ENCODE data around the gene ADAMTS4.

The ADAMTS4 gene

DNA sequence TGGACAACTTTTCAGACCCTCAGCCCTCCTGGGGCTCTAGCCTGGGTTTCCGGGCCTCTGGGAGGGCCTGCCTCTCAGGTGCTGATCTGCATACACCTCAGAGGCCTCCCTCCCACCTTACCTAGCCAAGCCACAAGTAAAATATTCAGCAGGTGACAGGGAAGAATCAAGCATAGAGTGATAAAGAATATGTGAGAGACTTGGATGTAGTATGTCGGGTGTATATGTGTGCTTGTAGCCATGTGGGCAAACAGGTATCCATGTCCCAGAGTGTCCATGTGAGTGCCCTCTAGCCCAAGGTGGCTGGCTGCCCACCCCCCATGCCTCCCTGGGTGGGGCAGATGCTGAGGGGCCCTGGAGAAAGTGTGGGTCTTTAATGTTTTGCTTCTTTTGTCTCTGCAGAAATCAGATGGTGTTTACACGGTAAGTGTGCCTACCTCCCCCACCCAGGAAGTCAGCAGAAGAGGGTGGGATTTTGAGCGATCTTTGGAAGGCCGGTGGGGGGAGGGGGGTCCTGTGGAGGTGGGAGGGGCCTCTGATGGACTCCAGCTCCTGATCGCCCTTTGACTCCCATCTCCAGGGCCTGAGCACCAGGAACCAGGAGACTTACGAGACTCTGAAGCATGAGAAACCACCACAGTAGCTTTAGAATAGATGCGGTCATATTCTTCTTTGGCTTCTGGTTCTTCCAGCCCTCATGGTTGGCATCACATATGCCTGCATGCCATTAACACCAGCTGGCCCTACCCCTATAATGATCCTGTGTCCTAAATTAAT, 19.6 kb upstream of the ADAMTS4 start:
- no peak for DNase-seq

- no peak for DNase-seq
These were observed 19.0 kb upstream of the ADAMTS4 start for GRCh38 chr1:161217831-161218230.

GRCh38 chr1:161216945-161217712, 18.3 kb upstream of the ADAMTS4 start:
- DNase-seq: no peak

GRCh38 chr1:161215076-161215475, 16.2 kb upstream of the ADAMTS4 start, which contains the start of gene FCER1G:
Gene FCER1G, plus strand, starts transcription at chr1:161215295. Its CDS starts 27 bp downstream, at chr1:161215322.
- DNase-seq: no peak

- no peak for DNase-seq
These were observed 15.5 kb upstream of the ADAMTS4 start for GRCh38 chr1:161214369-161214768.

DNA sequence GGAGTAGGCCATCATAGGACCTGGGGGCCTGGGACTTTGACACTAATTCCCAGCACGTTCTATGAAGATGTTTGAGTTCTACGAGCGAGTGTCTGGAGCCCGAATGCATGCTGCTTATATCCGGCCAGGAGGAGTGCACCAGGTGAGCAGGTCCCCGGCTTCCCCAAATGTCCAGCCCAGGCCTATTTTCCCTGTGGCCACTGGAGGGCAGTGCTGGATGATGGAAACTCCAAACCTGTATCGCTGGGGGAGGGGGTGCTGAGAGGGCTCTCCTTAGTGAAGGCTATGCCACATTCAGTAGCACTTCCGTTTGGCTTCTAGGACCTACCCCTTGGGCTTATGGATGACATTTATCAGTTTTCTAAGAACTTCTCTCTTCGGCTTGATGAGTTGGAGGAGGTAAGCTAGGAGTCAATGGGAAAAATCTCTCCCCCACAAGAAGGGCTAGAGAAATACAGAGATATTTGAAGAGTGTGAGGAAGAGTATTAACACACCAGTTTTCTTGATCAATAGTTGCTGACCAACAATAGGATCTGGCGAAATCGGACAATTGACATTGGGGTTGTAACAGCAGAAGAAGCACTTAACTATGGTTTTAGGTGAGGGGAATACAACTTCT, 11.0 kb upstream of the ADAMTS4 start:
- peak; percentile 70 for DNase-seq

- no peak for DNase-seq
These were observed 8.3 kb upstream of the ADAMTS4 start for GRCh38 chr1:161207173-161207572.

DNA sequence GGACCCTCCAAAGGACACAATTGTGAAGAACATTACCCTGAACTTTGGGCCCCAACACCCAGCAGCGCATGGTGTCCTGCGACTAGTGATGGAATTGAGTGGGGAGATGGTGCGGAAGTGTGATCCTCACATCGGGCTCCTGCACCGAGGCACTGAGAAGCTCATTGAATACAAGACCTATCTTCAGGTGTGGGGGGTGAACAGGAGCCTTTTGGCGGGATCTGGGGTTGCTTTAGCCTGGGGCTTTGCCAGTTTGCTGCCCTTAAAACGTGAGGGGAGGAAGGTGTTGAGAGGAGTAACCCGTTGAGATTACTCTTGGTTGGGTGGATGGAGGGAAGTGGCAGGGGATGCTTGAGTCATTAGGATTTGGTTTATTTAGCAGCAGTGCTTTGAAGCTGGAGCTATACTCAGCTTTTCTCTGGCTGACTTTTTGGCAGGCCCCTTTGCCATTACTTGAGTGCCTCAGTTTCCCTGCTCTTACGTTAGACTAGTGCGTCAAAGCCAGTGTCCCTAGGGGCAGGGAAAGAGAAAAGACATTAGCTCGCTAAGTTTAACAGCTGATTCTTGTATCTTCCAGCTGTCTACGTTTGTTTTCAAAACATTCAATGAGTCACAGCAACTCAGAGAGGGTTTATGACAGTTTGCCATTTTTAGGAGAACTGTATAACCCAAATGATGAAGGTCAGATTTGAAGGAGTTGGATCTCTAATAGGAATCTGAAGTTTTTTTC, 7.7 kb upstream of the ADAMTS4 start:
- no peak for DNase-seq

DNA sequence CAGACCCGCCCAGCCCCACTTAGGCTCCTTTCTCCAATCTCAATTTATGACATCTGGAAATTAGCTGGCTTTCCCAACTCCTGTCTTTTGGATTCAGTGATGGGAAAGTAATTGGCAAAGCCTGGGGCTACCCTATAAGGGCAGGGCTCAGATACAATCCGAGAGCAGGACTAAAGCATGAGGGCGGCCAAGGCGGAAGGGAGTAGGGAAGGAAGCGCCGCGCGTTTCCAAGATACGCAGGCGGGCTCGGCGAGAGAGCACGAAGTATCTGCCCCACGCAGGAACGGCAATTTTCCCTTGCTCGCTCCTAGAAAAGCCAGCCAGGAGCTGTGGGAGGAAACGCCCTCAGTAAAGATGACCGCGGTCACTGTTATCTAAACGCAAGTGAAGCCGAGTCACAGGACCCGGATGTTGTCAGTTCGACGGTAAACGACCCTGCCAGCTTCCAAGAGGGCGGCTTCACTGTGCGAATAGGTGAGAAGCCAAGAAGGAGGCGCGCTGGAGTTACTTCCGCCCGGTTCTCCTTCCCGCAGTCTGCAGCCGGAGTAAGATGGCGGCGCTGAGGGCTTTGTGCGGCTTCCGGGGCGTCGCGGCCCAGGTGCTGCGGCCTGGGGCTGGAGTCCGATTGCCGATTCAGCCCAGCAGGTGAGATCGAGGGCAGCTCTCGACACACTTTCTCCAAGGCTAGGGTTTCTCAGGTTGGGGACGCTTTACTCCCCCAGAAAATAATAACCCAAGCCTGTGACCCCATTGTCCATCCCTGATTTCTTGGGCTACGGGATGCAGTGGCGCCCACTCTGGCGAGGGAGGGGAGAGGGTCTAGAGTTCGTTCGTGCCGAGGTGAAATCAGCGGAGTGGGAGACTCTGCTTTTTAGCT, 3.2 kb upstream of the ADAMTS4 start, which contains the start of gene NDUFS2:
NDUFS2 (plus strand) TSS at position 532 of the 877 bp plus-strand sequence; CDS start at position 551, 19 bp downstream.
- peak; percentile 95 for DNase-seq

DNA sequence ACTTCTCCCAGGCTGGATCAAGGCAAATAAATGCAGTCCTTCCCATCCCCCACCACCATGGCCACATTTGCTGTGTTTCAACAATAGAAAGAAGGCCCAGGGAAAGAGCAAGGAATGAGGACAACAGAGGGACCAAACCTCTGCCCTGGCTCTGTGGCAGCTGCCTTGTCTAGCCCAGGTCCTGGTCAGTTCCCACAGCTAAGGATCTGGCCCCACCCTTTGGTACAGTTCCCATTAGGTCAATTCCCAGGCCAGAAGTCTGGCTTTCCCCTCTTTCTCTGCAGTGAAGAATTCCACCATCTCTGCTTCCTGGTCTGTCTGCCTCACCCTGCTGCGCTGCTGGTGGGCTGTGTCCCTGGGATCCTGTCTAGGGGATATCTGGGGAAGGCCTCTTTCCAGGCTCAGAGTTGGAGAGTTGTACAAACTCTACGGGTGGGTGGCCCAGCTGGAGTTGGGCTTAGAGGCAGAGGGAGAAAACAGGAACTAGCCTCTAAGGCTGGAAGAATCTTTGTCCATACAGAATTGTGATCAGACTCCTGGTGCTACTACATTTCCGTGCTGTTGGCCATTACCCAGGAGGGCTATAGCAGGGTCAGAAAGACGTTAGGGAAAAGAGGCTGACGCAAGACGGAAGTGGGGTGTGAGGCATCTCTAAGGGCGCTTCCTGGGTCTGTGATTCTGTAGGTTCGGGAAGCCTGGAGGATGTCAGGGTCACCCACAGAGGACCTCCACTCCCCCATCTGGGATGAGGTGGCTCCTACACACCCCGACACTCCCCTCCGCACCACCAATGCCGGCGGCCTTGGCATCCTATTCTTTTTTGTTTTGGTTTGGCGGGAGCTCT, 2.4 kb upstream of the ADAMTS4 start:
- no peak for DNase-seq

DNA sequence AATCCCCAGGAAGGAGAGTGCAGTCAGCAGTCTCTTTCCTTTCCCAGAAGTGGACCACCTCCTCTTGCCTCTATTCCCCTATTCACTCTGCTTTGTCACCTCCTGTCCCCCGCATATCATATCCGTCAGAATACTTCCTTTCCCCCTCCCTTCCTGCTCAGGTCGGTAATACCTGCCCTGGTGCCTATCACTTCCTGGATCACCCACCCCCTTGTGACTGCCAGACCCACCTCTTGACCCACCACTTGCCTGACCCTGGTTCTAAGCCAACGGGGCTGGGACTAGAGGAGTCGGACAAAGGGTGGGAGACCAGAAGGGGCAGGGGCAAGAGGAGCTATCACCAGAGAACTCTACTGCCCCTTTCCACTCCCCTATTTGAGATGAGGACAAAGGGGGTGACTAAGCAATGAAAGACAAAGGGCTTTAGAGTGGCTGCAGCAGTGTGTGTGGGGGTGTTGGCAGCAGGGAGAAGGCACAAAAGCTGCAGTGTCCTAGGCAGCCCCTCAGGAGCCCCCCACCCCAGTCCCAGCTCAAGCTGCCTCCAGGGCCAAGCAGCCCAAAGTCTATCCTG, 1.7 kb upstream of the ADAMTS4 start:
- DNase-seq: no peak

GRCh38 chr1:161199506-161200139, 769 bp upstream of the ADAMTS4 start:
- no peak for DNase-seq

GRCh38 chr1:161198194-161198896, 509 bp downstream of the ADAMTS4 start:
- no peak for DNase-seq

- no peak for DNase-seq
These were observed 1.2 kb downstream of the ADAMTS4 start for GRCh38 chr1:161197560-161198193.

GRCh38 chr1:161196521-161197451, 2.1 kb downstream of the ADAMTS4 start:
- no peak for DNase-seq

- no peak for DNase-seq
These were observed 2.7 kb downstream of the ADAMTS4 start for GRCh38 chr1:161196111-161196510.

DNA sequence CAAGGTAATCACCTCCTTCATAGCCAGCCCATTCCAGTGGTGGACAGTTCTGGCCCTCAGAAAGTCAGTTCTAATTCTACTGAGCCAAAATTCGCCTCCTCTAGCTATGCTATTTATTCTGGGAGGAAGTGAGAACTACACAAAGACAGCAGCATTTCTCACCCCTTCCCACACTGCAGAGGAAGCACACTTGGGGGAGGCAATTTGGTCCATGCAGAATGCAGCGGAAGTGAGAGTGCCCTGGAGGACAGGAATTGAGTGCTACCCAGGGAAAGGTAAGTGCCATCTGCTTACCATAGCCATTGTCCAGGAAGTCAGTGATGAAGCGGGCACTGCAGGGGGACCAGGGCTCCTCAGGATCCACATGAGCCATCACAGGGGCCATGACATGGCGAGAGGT, 3.7 kb downstream of the ADAMTS4 start:
- DNase-seq: no peak

Data from activated CD4-positive, alpha-beta T cell treated with anti-CD3 and anti-CD28 coated beads for 4 hours (primary cell).